ENCODE results near the gene GCHFR.

The GCHFR gene

DNA sequence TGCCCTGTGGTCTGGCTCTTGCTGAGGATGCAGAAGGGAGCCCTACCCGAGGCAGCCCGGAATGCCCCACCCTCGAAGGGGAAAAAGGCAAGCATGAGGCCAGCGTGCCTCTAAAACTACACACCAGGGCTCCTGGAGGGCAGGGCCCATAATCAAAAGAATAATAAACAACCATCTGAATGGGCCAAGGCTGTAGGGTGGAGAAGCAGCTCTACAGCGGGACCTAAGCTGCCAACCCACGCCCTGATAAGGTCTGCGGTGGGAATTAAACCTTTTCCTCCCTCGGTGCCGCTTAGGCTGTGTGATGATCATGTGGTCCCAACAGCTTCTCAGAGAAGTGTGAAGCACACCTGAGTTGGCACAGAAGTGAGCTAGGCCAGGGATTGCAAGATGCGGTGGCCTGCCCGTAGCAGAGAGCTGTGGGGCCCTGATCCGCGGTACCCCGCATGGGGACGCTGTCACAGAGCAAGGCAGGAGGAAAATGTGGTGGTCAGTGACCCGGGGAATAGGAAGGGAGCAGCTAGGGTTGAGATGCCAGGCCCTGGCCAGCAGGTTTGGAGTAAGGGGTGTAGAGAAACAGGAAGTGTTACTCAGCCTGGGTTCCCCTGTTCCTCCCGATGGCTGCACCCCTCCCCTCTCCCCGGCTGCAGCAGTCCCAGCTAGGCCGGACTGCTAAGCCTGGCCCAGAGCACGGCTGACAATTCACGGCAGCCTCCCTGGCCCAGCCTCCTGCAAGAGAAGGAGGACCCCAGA lies 4.8 kb downstream of the GCHFR start:
- H3K4me1 ChIP-seq (ENCODE audit: insufficient read depth, low read length): peaks cover 32% of the 10 kb centered on the region
- H3K36me3 ChIP-seq (ENCODE audit: insufficient read depth, low read length): peaks cover 15% of the 10 kb centered on the region
- 92% methylated on average over 21 of the region's 21 CpGs for WGBS
- H3K27me3 ChIP-seq (ENCODE audit: insufficient read depth, low read length): peaks cover 10% of the 10 kb centered on the region; the same call in 1 of the 2 replicates
- no peaks in the 10 kb centered on the region for H3K9me3 ChIP-seq (ENCODE audit: insufficient read depth, low read depth, low read length)
- H3K9ac ChIP-seq (ENCODE audit: low read depth, low read length): no peak overlapping the region
- H3K4me3 ChIP-seq (ENCODE audit: low read length): no peak overlapping the region
- no peak overlapping the region for H3K27ac ChIP-seq (ENCODE audit: low read depth, low read length)

DNA sequence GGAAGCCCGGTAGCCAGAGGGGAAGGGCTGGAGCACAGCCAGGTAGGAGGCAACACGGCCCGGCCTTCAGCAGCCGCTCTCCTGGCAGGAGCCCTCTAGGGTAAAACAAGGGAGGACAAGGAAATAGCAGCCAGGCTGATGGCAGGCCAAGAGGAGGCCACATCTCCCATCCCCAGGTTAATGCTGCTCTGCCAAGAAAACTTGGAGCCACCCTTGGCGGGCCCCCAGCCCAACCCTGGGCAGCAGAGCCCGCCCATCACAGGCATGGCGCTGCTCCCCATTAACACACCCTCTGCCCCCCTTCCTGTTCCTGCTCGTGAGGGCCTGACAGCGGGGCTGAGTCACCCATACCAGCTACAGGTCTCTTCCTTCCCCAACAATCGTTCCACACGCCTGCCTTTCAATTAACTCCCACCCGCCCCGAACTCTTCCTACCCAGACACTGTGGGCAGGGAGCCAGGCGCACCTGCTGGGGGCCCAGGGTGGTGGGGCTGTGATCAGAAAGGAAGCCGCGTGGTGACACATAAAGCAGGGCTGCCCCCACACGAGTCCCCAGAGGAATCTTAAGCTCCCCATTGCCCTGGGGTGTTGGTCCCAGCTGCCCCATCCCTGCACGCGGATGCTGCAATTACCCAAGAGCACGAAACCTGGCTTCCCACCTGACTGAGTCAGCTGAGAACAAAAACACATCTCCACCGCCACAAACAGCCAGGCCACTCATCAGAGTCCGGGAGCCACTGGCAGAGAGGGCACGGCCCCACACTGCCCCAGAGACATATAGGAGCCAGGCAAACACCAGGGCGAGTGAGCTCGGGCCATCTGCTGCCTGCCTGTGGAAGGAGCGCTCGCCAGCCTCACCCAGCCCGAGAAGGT lies 5.6 kb downstream of the GCHFR start, which contains the start of gene C15orf62:
Gene C15orf62 (plus strand): TSS at position 707 of the 873 bp plus-strand sequence. CDS start 516 bp downstream, outside the sequence.
- no peak within 1 kb of the TSS for H3K9ac ChIP-seq (ENCODE audit: low read depth, low read length)
- H3K4me3 ChIP-seq (ENCODE audit: low read length): no peak within 1 kb of the TSS
- H3K4me1 ChIP-seq (ENCODE audit: insufficient read depth, low read length): peaks cover 32% of the 10 kb centered on the region
- H3K27ac ChIP-seq (ENCODE audit: low read depth, low read length): no peak within 1 kb of the TSS; the same call in 1 of the 2 replicates
- H3K27me3 ChIP-seq (ENCODE audit: insufficient read depth, low read length): peaks cover 5% of the 10 kb centered on the region; the same call in 1 of the 2 replicates
- H3K36me3 ChIP-seq (ENCODE audit: insufficient read depth, low read length): peaks cover 24% of the 10 kb centered on the region
- WGBS: 87% methylated on average over 28 of the region's 28 CpGs
- no peaks in the 10 kb centered on the region for H3K9me3 ChIP-seq (ENCODE audit: insufficient read depth, low read depth, low read length)

GRCh38 chr15:40770147-40770721 lies 6.4 kb downstream of the GCHFR start:
- Histone ChIP-seq H3K4me1 (ENCODE audit: insufficient read depth, low read length) (peaks cover 25% of the 10 kb centered on the region), H3K9me3 (ENCODE audit: insufficient read depth, low read depth, low read length) (no peaks in the 10 kb centered on the region), H3K4me3 (ENCODE audit: low read length) (no peak overlapping the region), H3K9ac (ENCODE audit: low read depth, low read length) (no peak overlapping the region), H3K27ac (ENCODE audit: low read depth, low read length) (no peak overlapping the region), H3K36me3 (ENCODE audit: insufficient read depth, low read length) (peaks cover 31% of the 10 kb centered on the region), H3K27me3 (ENCODE audit: insufficient read depth, low read length) (no peaks in the 10 kb centered on the region)
- WGBS: 89% methylated on average over 17 of the region's 17 CpGs

DNA sequence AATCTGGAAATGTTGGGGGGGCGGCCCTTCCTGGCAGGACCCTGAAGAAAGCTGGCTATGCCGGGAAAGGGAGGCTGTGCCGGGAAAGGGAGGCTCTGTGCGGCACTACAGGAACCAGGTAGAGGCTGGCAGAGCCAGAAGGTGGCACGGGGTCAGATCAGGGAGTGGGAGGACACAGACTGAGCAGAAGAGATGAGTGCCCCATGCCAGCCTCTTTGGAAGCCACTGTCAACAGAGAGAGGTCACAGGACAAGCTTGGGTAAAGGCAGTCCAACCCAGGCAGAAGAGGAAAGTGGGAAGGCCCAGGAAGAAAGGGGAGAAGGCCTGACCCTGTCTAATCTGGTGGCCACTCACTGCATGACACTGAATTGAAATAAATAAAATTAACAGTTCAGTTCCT lies 7.4 kb downstream of the GCHFR start:
- Histone ChIP-seq H3K27me3 (ENCODE audit: insufficient read depth, low read length) (no peaks in the 10 kb centered on the region), H3K4me3 (ENCODE audit: low read length) (no peak overlapping the region), H3K36me3 (ENCODE audit: insufficient read depth, low read length) (peaks cover 41% of the 10 kb centered on the region), H3K9me3 (ENCODE audit: insufficient read depth, low read depth, low read length) (no peaks in the 10 kb centered on the region), H3K27ac (ENCODE audit: low read depth, low read length) (no peak overlapping the region), H3K9ac (ENCODE audit: low read depth, low read length) (no peak overlapping the region), H3K4me1 (ENCODE audit: insufficient read depth, low read length) (peaks cover 16% of the 10 kb centered on the region; the same call in 1 of the 2 replicates)
- 91% methylated on average over 5 of the region's 5 CpGs for WGBS

DNA sequence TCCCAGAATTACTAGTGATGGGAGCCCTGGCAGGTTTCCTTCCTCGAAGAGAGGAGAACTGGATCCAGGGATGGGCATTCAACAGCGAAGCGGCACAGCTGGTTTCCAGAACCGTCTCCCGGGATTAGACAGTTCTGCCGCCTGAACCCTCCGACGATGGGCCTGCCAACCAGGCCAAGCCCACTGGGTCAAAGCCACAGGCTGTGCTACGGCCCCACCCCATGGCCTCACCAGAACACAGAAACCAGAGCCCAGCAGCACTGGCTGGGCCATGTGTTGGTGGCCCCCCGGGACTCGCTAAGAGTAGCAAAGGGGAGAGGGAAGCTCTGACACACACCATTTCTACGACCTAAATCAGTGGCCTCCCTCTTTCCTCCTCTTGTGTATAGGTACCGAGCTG lies 8.1 kb downstream of the GCHFR start:
- H3K4me3 ChIP-seq (ENCODE audit: low read length): no peak overlapping the region
- 96% methylated on average over 12 of the region's 13 CpGs for WGBS
- H3K27me3 ChIP-seq (ENCODE audit: insufficient read depth, low read length): no peaks in the 10 kb centered on the region
- no peak overlapping the region for H3K27ac ChIP-seq (ENCODE audit: low read depth, low read length)
- peaks cover 8% of the 10 kb centered on the region; the same call in 1 of the 2 replicates for H3K4me1 ChIP-seq (ENCODE audit: insufficient read depth, low read length)
- peaks cover 49% of the 10 kb centered on the region for H3K36me3 ChIP-seq (ENCODE audit: insufficient read depth, low read length)
- H3K9ac ChIP-seq (ENCODE audit: low read depth, low read length): no peak overlapping the region
- H3K9me3 ChIP-seq (ENCODE audit: insufficient read depth, low read depth, low read length): no peaks in the 10 kb centered on the region

GRCh38 chr15:40773496-40773895 lies 9.6 kb downstream of the GCHFR start:
- Histone ChIP-seq H3K9ac (ENCODE audit: low read depth, low read length) (no peak overlapping the region), H3K4me3 (ENCODE audit: low read length) (no peak overlapping the region), H3K9me3 (ENCODE audit: insufficient read depth, low read depth, low read length) (no peaks in the 10 kb centered on the region), H3K36me3 (ENCODE audit: insufficient read depth, low read length) (peaks cover 53% of the 10 kb centered on the region), H3K4me1 (ENCODE audit: insufficient read depth, low read length) (no peaks in the 10 kb centered on the region), H3K27me3 (ENCODE audit: insufficient read depth, low read length) (no peaks in the 10 kb centered on the region), H3K27ac (ENCODE audit: low read depth, low read length) (no peak overlapping the region)
- 94% methylated on average over 8 of the region's 8 CpGs for WGBS

GRCh38 chr15:40773902-40774301 lies 10.0 kb downstream of the GCHFR start:
- Histone ChIP-seq H3K27ac (ENCODE audit: low read depth, low read length) (no peak overlapping the region), H3K9me3 (ENCODE audit: insufficient read depth, low read depth, low read length) (no peaks in the 10 kb centered on the region), H3K9ac (ENCODE audit: low read depth, low read length) (no peak overlapping the region), H3K4me1 (ENCODE audit: insufficient read depth, low read length) (no peaks in the 10 kb centered on the region), H3K27me3 (ENCODE audit: insufficient read depth, low read length) (no peaks in the 10 kb centered on the region), H3K4me3 (ENCODE audit: low read length) (no peak overlapping the region), H3K36me3 (ENCODE audit: insufficient read depth, low read length) (peaks cover 57% of the 10 kb centered on the region)
- 91% methylated on average over 6 of the region's 6 CpGs for WGBS

- 93% methylated on average over 10 of the region's 10 CpGs for WGBS
- H3K9ac ChIP-seq (ENCODE audit: low read depth, low read length): no peak overlapping the region
Measured at GRCh38 chr15:40775007-40775406, 11.1 kb downstream of the GCHFR start.

GRCh38 chr15:40775740-40776536 lies 12.1 kb downstream of the GCHFR start:
- H3K27me3 ChIP-seq (ENCODE audit: insufficient read depth, low read length): no peaks in the 10 kb centered on the region
- peaks cover 64% of the 10 kb centered on the region for H3K36me3 ChIP-seq (ENCODE audit: insufficient read depth, low read length)
- H3K9me3 ChIP-seq (ENCODE audit: insufficient read depth, low read depth, low read length): no peaks in the 10 kb centered on the region
- no peaks in the 10 kb centered on the region for H3K4me1 ChIP-seq (ENCODE audit: insufficient read depth, low read length)
- WGBS: 94% methylated on average over 14 of the region's 14 CpGs
- no peak overlapping the region for H3K27ac ChIP-seq (ENCODE audit: low read depth, low read length)
- no peak overlapping the region for H3K9ac ChIP-seq (ENCODE audit: low read depth, low read length)
- no peak overlapping the region for H3K4me3 ChIP-seq (ENCODE audit: low read length)

More at GRCh38 chr15:40775007-40775406, 11.1 kb downstream of the GCHFR start:
- Histone ChIP-seq H3K9me3 (ENCODE audit: insufficient read depth, low read depth, low read length) (no peaks in the 10 kb centered on the region), H3K27me3 (ENCODE audit: insufficient read depth, low read length) (no peaks in the 10 kb centered on the region), H3K36me3 (ENCODE audit: insufficient read depth, low read length) (peaks cover 64% of the 10 kb centered on the region), H3K4me3 (ENCODE audit: low read length) (no peak overlapping the region), H3K27ac (ENCODE audit: low read depth, low read length) (no peak overlapping the region), H3K4me1 (ENCODE audit: insufficient read depth, low read length) (no peaks in the 10 kb centered on the region)

- H3K9ac ChIP-seq (ENCODE audit: low read depth, low read length): no peak overlapping the region
- no peak overlapping the region for H3K4me3 ChIP-seq (ENCODE audit: low read length)
- H3K9me3 ChIP-seq (ENCODE audit: insufficient read depth, low read depth, low read length): no peaks in the 10 kb centered on the region
- no peaks in the 10 kb centered on the region for H3K27me3 ChIP-seq (ENCODE audit: insufficient read depth, low read length)
- H3K27ac ChIP-seq (ENCODE audit: low read depth, low read length): no peak overlapping the region
- 94% methylated on average over 11 of the region's 11 CpGs for WGBS
- peaks cover 62% of the 10 kb centered on the region for H3K36me3 ChIP-seq (ENCODE audit: insufficient read depth, low read length)
- H3K4me1 ChIP-seq (ENCODE audit: insufficient read depth, low read length): no peaks in the 10 kb centered on the region
Measured at GRCh38 chr15:40776537-40777141, 12.8 kb downstream of the GCHFR start.
